ENCODE measurements around the gene MGAT3. TPM values are rescaled to one million over a fixed set of nuclear protein-coding genes. Genes with fewer than 3 reads are reported as not detected.

The MGAT3 gene
- total and polyA plus RNA-seq, 10 donors = 1.3 to 14.4 (median 9.1) TPM

DNA sequence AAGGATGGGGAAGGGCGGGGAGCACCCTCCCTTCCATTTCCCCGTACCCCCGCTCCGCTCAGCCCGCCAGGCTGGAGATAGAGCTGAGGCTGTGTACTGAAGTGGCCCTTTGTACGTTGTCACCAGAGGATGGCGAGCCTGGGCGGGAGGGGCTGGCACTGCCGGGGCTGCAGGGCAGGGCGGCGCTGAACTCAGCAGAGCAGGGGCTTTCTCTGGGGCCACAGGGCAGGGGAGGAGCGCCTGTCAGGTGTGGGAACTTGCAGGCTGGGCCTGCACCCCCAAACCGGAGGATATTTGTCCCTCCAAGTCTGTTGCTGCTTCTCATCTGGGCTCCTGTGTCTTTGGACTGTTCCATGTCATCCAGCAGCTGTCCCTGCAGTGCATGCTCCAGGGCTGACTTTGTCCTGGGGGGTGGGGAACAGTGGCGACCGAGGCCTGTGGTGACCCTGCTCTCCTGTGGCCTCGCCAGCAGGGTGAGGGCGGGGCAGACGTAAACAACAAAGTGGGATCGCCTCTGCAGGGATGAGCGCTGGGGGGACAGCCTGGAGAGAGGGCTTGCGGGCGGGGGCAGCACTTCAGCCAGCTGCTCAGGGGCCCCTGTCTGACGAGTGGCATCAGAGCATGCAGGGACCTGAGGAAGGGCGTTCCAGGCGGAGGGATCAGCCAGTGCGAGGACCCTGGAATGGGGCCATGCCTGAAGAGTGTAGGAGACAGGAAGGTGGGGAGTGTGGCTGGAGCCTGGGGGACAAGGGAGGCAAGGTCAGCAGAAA is 13.1 kb downstream of the MGAT3 start:
- intact Hi-C loops (cut with DNase I; ENCODE audit: low total_unique reads) = no loop called here
- DNase-seq = no peak
- TF ChIP-seq, protein P1, sequence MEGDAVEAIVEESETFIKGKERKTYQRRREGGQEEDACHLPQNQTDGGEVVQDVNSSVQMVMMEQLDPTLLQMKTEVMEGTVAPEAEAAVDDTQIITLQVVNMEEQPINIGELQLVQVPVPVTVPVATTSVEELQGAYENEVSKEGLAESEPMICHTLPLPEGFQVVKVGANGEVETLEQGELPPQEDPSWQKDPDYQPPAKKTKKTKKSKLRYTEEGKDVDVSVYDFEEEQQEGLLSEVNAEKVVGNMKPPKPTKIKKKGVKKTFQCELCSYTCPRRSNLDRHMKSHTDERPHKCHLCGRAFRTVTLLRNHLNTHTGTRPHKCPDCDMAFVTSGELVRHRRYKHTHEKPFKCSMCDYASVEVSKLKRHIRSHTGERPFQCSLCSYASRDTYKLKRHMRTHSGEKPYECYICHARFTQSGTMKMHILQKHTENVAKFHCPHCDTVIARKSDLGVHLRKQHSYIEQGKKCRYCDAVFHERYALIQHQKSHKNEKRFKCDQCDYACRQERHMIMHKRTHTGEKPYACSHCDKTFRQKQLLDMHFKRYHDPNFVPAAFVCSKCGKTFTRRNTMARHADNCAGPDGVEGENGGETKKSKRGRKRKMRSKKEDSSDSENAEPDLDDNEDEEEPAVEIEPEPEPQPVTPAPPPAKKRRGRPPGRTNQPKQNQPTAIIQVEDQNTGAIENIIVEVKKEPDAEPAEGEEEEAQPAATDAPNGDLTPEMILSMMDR (IDR thresholded peaks at IDR 0.05 in 8 of 11, conservative IDR thresholded peaks at IDR 0.05 in 3 of 11) = no peak
- peak in 2 of 3 donors; percentile 41 to 48 for TF ChIP-seq POLR2AphosphoS5 (IDR thresholded peaks at IDR 0.05)
- no peaks in the 10 kb centered on the region for H3K9me3 ChIP-seq
- H3K27me3 ChIP-seq (replicated peaks in 1 of 7) = no peaks in the 10 kb centered on the region
- peaks cover 40 to 100% (median 78%) of the 10 kb centered on the region in 6 donors for H3K4me1 ChIP-seq
- WGBS, 5 donors = 63 to 84% (median 75%) methylated on average over 24 to 26 of the region's 26 CpGs
- no peaks in the 10 kb centered on the region for H3K36me3 ChIP-seq
- no peak overlapping the region for H3K4me3 ChIP-seq
- peak overlapping the region in 7 of 8 donors; percentile 63 to 83 (median 75) for H3K27ac ChIP-seq

DNA sequence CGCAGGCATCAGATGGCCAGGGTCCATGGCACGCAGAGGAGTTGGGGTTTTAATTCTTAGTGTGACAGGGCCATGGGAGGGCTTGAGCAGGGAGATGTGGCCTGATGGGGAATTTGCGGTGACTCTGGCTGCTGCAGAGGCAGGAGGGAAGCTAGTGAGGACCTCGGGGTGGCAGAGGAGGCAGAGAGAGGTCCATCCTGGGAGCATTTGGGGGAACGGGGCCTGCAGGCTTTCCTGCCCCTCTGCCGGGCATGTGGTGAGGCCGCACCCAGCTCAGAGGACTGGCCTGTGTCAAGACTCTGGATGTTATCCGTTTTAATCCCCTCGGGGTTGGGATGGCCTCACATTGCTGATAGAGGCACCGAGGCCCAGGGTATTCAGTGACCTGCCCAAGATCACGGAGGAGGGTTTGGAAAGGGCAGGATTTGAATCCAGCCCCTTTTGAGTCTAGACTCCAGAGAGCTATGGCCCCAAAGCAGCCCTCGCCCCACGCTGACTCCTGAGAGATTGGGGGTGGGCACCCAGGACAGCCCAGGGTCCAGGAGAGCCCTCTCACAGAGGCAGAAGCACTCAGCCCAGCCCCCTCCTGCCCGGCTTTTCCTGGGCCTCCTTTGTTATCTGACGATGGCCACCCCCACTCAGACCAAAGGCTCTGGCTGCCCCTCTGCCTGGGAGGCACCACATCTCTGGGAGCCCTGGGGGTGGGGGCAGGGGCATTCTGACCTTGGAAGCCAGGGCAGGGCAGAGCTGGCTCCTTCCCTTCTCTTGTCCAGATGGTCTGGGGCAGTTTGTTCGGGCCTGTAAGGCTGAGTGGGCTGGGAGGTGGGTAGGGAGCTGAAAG is 13.9 kb downstream of the MGAT3 start:
- Histone ChIP-seq H3K27me3 (replicated peaks in 1 of 7) (no peaks in the 10 kb centered on the region), H3K9me3 (no peaks in the 10 kb centered on the region), H3K27ac (peak overlapping the region in 7 of 8 donors; percentile 63 to 83 (median 75)), H3K4me1 (peaks cover 36 to 97% (median 71%) of the 10 kb centered on the region in 6 donors), H3K4me3 (no peak overlapping the region), H3K36me3 (no peaks in the 10 kb centered on the region)
- 71 to 77% (median 73%) methylated on average over 15 to 16 of the region's 16 CpGs for WGBS, 5 donors
- intact Hi-C loops (cut with DNase I; ENCODE audit: low total_unique reads) = no loop called here
- TF ChIP-seq, protein P1 (IDR thresholded peaks at IDR 0.05 in 8 of 11, conservative IDR thresholded peaks at IDR 0.05 in 3 of 11) = no peak
- TF ChIP-seq POLR2A (IDR thresholded peaks at IDR 0.05) (no peak), POLR2AphosphoS5 (IDR thresholded peaks at IDR 0.05) (no peak)
- DNase-seq = no peak

DNA sequence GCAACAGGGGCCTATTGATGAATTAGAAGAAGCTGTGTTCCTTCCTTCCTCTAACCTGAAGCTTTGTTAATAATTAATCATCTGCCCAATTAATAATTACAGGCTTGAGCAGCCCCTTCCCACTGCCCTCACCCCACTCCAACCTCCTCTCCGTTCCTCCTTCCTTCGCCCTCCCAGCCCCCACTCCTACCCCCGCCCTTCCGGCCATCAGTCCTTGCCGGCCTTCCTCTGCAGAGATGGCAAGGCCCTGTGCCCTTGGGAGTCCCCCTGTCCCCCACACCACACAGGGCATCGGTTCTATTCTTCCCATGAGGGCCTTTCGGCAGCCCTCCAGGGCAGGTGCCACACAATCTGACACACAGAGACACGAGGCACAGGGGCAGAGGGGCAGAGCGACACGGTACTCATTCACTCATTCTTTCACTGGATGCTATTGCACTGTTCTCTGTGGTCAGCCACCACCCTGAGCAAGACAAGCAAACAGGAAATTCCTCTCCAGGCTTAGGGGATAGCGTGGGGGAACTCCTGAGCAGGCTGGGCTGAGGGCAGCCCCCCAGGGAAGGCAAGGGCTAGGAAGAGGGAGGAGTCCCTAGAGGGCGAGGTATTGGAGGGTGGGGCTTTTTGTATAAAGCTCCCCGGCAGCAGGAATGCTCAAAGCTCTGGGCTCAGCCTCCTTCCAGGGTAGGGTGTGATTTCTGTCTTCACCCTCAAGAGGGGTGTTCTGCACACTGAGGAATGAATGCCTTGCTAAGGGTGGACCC is 14.7 kb downstream of the MGAT3 start:
- DNase-seq = no peak
- no peaks in the 10 kb centered on the region for H3K27me3 ChIP-seq (replicated peaks in 1 of 7)
- H3K4me3 ChIP-seq = no peak overlapping the region
- no peaks in the 10 kb centered on the region for H3K36me3 ChIP-seq
- intact Hi-C loops (cut with DNase I; ENCODE audit: low total_unique reads) = no loop called here
- H3K9me3 ChIP-seq = no peaks in the 10 kb centered on the region
- WGBS, 5 donors = 9 to 23% (median 10%) methylated on average over 13 of the region's 13 CpGs
- H3K27ac ChIP-seq = peak overlapping the region; percentile 63 to 83 (median 74)
- peaks cover 29 to 90% (median 62%) of the 10 kb centered on the region in 6 donors for H3K4me1 ChIP-seq
- TF ChIP-seq POLR2A (IDR thresholded peaks at IDR 0.05) (no peak), POLR2AphosphoS5 (IDR thresholded peaks at IDR 0.05) (peak in 2 of 3 donors; percentile 41 to 52)

Data from spleen (tissue), 11 donors.